GM13976 (cell line): ENCODE results near the gene NECAP2.
"Not testable (repeated sequence)": the region's sequence is repeated elsewhere in the genome, so short reads cannot be mapped to it uniquely, and the experiment has no call there.

Experiments used
- DNase-seq: peaks from one replicate; pipeline ENCODE4 v3.0.0; 2012; ENCODE audit warnings: low spot score
- in situ Hi-C: fragments of 300-500 bp; cut with MboI; formaldehyde crosslinking; loops from one replicate; pipeline ENCODE4 v1.12.0; 2022; ENCODE audit warnings: low sequenced_read_pairs, mixed read lengths, inconsistent platforms; ENCODE audit not compliant: unreplicated experiment
- TF ChIP-seq, protein P1 (sequence below): IDR thresholded peaks from 2 replicates; pipeline ENCODE4 v1.5.1; 2012; ENCODE audit warnings: borderline replicate concordance, mild to moderate bottlenecking; ENCODE audit not compliant: insufficient read depth; ENCODE audit errors: extremely low read depth, missing control alignments, control extremely low read depth

The NECAP2 gene

DNA sequence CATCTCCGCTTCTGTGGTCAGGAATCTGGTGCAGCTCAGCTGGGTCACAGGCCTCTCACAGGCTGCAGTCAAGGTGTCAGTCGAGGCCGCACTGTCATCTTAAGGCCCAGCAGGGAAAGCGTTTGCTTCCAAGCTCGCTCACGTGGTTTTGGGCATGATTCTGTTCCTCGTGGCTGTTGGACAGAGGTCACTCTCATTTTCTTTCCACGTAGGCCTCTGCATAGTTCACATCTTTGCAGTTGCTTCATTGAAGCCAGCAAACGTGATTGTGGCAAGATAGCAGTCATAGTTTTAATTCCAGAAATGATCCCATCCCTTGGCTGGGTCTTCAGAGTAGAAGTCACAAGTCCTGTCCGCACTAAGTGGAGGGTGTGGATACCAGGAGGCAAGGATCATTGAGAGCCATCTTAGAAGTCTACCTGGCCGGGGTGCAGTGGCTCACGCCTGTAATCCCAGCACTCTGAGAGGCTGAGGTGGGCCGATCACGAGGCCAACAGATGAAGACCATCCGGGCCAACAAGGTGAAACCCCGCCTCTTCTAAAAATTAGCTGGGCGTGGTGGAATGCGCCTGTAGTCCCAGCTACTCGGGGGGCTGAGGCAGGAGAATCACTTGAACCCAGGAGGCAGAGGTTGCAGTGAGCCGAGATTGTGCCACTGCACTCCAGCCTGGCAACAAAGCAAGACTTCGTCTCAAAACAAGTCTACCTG is 24.5 kb downstream of the NECAP2 start:
- in situ Hi-C loops = no loop called here
- DNase-seq = no peak
- TF ChIP-seq, protein P1, sequence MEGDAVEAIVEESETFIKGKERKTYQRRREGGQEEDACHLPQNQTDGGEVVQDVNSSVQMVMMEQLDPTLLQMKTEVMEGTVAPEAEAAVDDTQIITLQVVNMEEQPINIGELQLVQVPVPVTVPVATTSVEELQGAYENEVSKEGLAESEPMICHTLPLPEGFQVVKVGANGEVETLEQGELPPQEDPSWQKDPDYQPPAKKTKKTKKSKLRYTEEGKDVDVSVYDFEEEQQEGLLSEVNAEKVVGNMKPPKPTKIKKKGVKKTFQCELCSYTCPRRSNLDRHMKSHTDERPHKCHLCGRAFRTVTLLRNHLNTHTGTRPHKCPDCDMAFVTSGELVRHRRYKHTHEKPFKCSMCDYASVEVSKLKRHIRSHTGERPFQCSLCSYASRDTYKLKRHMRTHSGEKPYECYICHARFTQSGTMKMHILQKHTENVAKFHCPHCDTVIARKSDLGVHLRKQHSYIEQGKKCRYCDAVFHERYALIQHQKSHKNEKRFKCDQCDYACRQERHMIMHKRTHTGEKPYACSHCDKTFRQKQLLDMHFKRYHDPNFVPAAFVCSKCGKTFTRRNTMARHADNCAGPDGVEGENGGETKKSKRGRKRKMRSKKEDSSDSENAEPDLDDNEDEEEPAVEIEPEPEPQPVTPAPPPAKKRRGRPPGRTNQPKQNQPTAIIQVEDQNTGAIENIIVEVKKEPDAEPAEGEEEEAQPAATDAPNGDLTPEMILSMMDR = no peak

DNA sequence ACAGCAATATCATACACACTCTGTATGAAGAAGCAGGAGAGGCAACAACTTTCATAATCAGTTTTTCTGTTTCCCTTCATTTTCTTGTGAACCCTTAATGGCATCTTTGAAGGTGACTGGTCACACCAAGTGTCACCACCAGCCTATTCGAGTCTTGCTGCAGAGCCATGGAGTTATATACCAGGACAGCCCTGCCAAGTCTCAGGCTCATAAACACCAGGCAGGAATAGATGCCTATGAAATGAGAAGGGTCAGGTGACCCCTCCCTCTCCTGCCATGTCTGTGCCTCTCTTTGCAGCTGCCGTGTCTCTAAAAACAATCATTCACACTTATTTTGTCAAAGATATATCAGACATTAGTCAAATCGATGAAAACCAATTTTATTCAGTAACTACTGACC is 28.0 kb downstream of the NECAP2 start:
- no peak for DNase-seq
- TF ChIP-seq, protein P1 = no peak
- in situ Hi-C loops = no loop called here

DNA sequence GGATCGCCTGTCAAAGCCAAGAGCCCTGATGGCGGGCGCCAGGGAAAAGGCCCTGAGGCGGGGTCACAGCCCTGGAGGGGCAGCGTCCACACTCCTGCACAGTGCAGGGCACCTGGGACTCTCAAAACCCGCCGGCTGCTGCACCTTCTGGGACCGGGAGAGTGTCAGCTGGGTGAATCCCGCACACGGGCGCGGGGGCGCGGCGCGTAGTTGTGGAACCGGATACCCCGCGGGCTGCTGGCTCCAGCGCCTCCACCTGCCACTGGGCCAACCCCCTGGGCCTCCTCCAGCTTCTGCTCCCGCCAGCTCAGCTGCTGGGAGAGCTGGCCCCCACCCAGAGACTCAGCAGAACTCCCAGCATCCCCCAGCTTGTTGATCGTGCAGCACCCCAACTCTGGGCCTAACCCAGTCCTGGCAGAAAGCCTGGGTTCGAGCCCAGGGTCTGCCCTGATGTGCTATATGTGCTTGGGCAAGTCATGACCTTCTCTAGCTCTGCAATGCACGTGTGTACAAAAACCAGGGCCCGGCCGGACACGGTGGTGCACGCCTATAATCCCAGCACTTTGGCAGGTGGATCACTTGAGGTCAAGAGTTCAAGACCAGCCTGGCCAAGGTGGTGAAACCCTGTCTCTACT is 33.8 kb downstream of the NECAP2 start:
- DNase-seq = no peak
- in situ Hi-C loops = no loop called here
- TF ChIP-seq, protein P1 = no peak

DNA sequence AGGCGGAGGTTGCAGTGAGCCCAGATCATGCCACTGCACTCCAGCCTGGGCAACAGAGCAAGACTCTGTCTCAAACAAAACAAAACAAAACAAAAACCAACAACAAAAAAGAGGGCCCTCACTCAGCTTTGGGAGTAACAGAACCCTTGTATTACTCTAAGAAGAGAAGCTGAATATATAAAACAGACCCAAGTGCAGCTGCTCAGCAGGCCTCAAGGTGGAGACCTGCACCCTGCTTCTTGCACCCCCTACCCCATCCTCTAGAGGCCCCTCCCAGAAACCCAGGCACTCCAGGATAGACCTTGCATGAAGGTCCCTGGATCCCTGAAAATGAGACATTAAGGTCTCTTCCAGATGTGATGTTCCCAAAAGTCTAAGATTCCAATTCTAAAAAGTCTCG is 34.4 kb downstream of the NECAP2 start:
- DNase-seq = peak; percentile 30
- in situ Hi-C loops = not testable (repeated sequence)

DNA sequence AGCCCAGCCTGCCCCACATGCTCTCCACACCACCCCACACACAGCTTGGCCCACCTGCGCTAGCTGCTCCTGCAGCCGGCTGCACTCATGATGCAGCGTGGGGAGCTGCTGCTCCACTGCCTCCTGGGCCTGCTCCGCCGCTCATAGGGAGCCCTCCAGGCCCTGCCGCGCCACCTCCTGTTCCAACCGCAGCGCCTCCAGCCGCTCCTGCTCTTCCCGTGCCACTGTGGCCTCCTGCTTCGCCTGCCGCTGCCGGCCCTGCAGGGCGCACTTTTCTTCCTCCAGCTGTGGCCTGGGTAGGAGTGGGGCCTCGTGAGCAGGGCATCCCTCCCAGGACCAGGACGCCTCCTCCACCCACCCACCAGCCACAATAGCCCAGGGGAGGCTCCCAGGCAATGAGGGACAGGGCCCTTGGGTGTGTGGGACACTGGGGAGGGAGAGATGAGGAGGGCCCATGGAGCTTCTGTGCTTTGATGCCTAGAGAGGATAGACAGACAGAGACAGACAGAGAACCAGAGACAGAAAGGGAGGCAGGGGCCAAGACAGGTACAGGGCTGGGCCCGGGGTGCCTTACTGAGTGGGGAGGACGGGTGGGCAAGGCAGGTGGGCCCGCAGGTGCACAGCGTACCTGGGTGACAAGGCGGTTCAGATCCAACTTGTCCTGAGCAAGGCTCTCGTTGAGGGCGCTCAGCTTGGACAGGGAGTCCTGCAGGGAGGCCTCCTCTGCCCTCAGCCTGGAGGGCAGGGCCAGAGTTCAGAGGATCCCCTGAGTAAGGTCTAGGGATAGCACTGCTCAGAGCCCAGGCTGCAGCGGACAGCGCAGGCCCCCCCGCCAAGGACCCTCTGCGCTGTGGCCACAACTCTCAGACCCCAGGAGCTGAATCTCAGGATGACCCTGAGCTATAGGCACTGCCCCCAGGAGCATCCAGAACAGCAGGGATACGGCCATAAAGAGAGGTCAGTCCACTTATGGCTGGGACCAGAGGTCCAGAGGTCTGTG is 35.5 kb downstream of the NECAP2 start:
- DNase-seq, in situ Hi-C loops: not testable (repeated sequence)

DNA sequence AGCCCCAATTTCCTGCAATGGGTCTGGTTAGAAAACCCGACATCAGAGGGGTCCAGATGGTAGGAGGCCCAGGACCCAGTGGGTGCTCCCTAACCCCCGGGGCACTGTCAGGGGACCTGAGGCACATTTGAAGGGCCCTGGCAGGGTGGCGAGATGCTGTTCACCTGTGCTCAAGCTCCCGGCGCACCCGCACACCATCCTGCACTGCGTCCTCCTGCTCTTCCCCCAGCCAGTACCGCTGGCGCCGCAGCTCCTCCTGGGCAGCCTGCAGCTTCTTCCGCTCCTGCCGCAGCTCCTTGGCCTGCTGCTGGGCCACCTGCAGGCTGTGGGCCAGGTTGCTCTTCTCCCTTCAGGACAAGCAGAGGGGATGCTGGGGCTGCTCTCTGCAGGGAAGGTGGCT is 37.6 kb downstream of the NECAP2 start:
- TF ChIP-seq, protein P1 = no peak
- in situ Hi-C loops = no loop called here
- no peak for DNase-seq

DNA sequence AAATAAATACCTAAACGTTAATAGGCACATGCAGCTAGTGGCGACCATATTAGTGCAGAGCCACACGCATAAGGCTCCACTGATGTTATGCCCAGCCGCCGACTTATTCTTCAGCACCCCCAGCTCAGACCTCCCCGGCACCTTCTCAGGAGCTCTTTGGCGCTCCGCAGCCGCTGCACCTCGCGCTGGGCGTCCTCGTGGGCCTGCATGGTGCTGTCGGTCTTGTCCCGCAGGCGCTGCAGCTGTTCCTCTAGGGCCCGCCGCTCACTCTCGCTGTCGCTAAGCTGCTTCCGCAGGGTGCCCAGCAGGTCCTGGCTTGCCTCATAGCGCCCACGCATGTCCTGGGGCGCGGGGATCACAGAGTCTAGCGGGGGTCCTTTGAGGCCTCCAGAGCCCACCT is 42.6 kb downstream of the NECAP2 start:
- in situ Hi-C loops, DNase-seq: not testable (repeated sequence)

DNA sequence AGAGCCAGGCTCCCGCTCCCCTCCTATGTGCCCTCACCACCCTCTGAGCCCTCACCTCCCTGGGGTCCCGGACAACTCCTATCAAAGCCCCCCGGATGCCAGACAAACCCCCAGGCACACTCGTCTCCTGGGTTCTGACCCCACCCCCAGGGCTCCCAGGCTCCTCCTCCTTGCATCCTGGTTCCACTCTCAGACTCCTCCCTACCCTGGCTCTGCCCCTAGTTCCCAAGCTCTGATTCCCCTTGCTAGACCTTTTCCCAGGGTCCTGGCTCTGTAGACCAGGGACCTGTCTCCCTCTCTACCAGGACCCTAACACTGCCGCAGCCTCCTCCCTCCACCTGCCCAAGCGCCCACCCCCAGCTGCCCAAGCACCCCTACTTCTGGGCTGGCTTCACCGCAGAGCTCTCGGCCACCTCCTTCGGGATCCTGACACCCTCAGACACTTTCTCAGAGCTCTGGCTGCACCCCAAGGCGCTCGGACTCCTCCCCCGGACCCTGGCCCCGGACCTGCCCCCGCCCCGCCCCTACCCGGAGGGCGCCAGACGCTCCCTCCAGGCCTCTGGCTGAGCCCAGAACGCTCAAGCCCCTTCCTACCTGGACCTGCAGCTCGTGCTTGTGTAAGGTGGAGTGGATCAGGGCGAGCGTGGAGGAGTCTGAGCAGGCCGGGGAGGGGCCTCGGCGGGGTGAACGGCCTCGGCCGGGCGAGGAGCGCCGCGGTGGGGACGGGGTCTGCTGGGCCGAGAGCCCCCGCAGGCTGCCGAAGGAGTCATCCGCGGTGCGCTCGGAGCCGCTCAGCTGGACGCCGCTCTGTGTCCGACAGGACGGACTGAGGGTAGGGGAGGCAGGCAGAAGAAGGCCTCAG is 43.3 kb downstream of the NECAP2 start:
- DNase-seq, in situ Hi-C loops: not testable (repeated sequence)
